GM23338 (cell line): ENCODE data around the gene SMU1. TPM values are rescaled to one million over a fixed set of nuclear protein-coding genes. Genes with fewer than 3 reads are reported as not detected.
"Not testable (repeated sequence)": the region's sequence is repeated elsewhere in the genome, so short reads cannot be mapped to it uniquely, and the experiment has no call there.

Experiments
- ATAC-seq: fragments of 200-7000 bp; cut with Tn5 transposase; 3 replicates; pipeline ENCODE4 v1.9.1; 2020
- DNase-seq: peaks from one replicate; pipeline ENCODE4 v3.0.0-alpha.2; 2015; ENCODE audit warnings: low spot score
- H2AFZ ChIP-seq: fragments of 200-600 bp; sonication (generic); 2 replicates; pipeline ENCODE4 v1.8.0; 2016; ENCODE audit warnings: antibody characterized with exemption, mild to moderate bottlenecking, moderate library complexity
- H3F3A ChIP-seq: fragments of 200-600 bp; sonication (generic); replicated peaks from 2 replicates; pipeline ENCODE4 v1.8.0; 2017; ENCODE audit warnings: antibody characterized with exemption, mixed run types, low read depth
- H3K27ac ChIP-seq: fragments of 200-600 bp; sonication (generic); 2 replicates; pipeline ENCODE4 v1.6.1; 2016; ENCODE audit warnings: low read depth
- H3K27me3 ChIP-seq: fragments of 200-600 bp; sonication (generic); 2 replicates; pipeline ENCODE4 v1.8.0; 2016; ENCODE audit warnings: mild to moderate bottlenecking, mixed run types, moderate library complexity; ENCODE audit not compliant: insufficient read depth
- H3K36me3 ChIP-seq: fragments of 200-600 bp; sonication (generic); 2 replicates; pipeline ENCODE4 v1.8.0; 2016; ENCODE audit warnings: mild to moderate bottlenecking; ENCODE audit not compliant: insufficient read depth
- H3K4me1 ChIP-seq: fragments of 200-600 bp; sonication (generic); 2 replicates; pipeline ENCODE4 v1.8.0; 2016; ENCODE audit warnings: mild to moderate bottlenecking, moderate library complexity; ENCODE audit not compliant: insufficient read depth
- H3K4me2 ChIP-seq: fragments of 200-600 bp; sonication (generic); 2 replicates; pipeline ENCODE4 v1.7.1; 2017; ENCODE audit warnings: mixed run types
- H3K4me3 ChIP-seq: fragments of 200-600 bp; sonication (generic); 2 replicates; pipeline ENCODE4 v1.6.1; 2016; ENCODE audit warnings: mixed run types
- H3K79me2 ChIP-seq: fragments of 200-600 bp; sonication (generic); replicated peaks from 2 replicates; pipeline ENCODE4 v1.8.0; 2017; ENCODE audit warnings: mild to moderate bottlenecking; ENCODE audit not compliant: insufficient read depth
- H3K9me2 ChIP-seq: fragments of 200-600 bp; sonication (generic); 2 replicates; pipeline ENCODE4 v1.8.0; 2017; ENCODE audit not compliant: insufficient read depth
- H4K20me1 ChIP-seq: fragments of 200-600 bp; sonication (generic); replicated peaks from 2 replicates; pipeline ENCODE4 v1.8.0; 2017; ENCODE audit warnings: mild to moderate bottlenecking; ENCODE audit not compliant: insufficient read depth
- H3K27ac Mint-ChIP-seq: 2 replicates; pipeline ENCODE4 v1.8.0; 2020; ENCODE audit warnings: inconsistent platforms, mild to moderate bottlenecking, moderate library complexity, mixed read lengths
- H3K27me3 Mint-ChIP-seq: 3 replicates; pipeline ENCODE4 v1.8.0; 2022; ENCODE audit warnings: low read depth, mild to moderate bottlenecking, moderate library complexity, mixed read lengths, inconsistent platforms; ENCODE audit not compliant: insufficient read depth, poor library complexity
- H3K36me3 Mint-ChIP-seq: 3 replicates; pipeline ENCODE4 v1.8.0; 2021; ENCODE audit warnings: low read depth, mild to moderate bottlenecking, inconsistent platforms, moderate library complexity, mixed read lengths
- H3K4me1 Mint-ChIP-seq: 3 replicates; pipeline ENCODE4 v1.8.0; 2020; ENCODE audit warnings: mild to moderate bottlenecking, inconsistent platforms, mixed read lengths
- H3K4me3 Mint-ChIP-seq: 3 replicates; pipeline ENCODE4 v1.8.0; 2021; ENCODE audit warnings: moderate library complexity, mild to moderate bottlenecking, inconsistent platforms, mixed read lengths
- H3K9me3 Mint-ChIP-seq: 3 replicates; pipeline ENCODE4 v1.8.0; 2020; ENCODE audit warnings: moderate library complexity, mild to moderate bottlenecking, inconsistent platforms, mixed read lengths
- CREB1 ChIP-seq: fragments of 250-450 bp; sonication (Bioruptor Pico); IDR thresholded peaks from 2 replicates; pipeline ENCODE4 v1.5.0; 2020; ENCODE audit warnings: low read depth, mild to moderate bottlenecking, moderate library complexity
- JUNB ChIP-seq: IDR thresholded peaks from one replicate; pipeline ENCODE4 v1.6.1; 2016; ENCODE audit warnings: antibody characterized with exemption; ENCODE audit not compliant: unreplicated experiment
- NANOG ChIP-seq: IDR thresholded peaks from 2 replicates; pipeline ENCODE4 v1.6.1; 2016; ENCODE audit warnings: antibody characterized with exemption, borderline replicate concordance
- POLR2AphosphoS5 ChIP-seq: IDR thresholded peaks from 2 replicates; pipeline ENCODE4 v1.6.1; 2016; ENCODE audit warnings: antibody characterized with exemption, low read depth
- STAT1 ChIP-seq: IDR thresholded peaks from one replicate; pipeline ENCODE4 v1.6.1; 2016; ENCODE audit warnings: antibody characterized with exemption; ENCODE audit not compliant: unreplicated experiment
- ZNF114 ChIP-seq: fragments of 250-450 bp; sonication (Bioruptor Pico); IDR thresholded peaks from 2 replicates; pipeline ENCODE4 v1.5.0; 2020; ENCODE audit warnings: mild to moderate bottlenecking, moderate library complexity
- ZNF331 ChIP-seq: fragments of 250-450 bp; sonication (Bioruptor Pico); IDR thresholded peaks from 2 replicates; pipeline ENCODE4 v1.5.0; 2020; ENCODE audit warnings: low read depth, mild to moderate bottlenecking, moderate library complexity
- ZNF462 ChIP-seq: fragments of 250-450 bp; sonication (Bioruptor Pico); IDR thresholded peaks from 2 replicates; pipeline ENCODE4 v1.5.0; 2020; ENCODE audit warnings: mild to moderate bottlenecking, moderate library complexity
- polyA plus RNA-seq: library from polyadenylated mRNA; unstranded; fragments of >200 nt; fragmentation: Nextera tagmentation; extraction: Ambion mirVana; gene quantifications from 2 replicates; pipeline ENCODE4 v1.2.1, GENCODE V29; 2016
- total RNA-seq: library from RNA; depleted of rRNA; stranded (reverse); fragments of >200 nt; shearing (Covaris generic); gene quantifications from 2 replicates; pipeline ENCODE4 v1.2.3, GENCODE V29; 2014
- TF ChIP-seq, protein P1 (sequence below): IDR thresholded peaks from 2 replicates; pipeline ENCODE4 v1.6.1; 2016; ENCODE audit warnings: antibody characterized with exemption
- TF ChIP-seq, protein P2 (sequence below): IDR thresholded peaks from one replicate; pipeline ENCODE4 v1.6.1; 2018; ENCODE audit warnings: antibody characterized with exemption; ENCODE audit not compliant: unreplicated experiment
- TF ChIP-seq, protein P3 (sequence below), 2 experiments: fragments of 200-600 bp in 1 of 2; sonication (generic) in 1 of 2; conservative IDR thresholded peaks; 2 replicates each; pipeline versions ENCODE4 v1.5.1 to v1.6.1; 2016 to 2017; ENCODE audit warnings: antibody characterized with exemption in 2 of 2, low read depth in 2 of 2, mild to moderate bottlenecking in 2 of 2, moderate library complexity in 1 of 2

SMU1 gene
- total and polyA plus RNA-seq, 2 experiments from 2014 or later = 14.3 to 23.8 TPM

DNA sequence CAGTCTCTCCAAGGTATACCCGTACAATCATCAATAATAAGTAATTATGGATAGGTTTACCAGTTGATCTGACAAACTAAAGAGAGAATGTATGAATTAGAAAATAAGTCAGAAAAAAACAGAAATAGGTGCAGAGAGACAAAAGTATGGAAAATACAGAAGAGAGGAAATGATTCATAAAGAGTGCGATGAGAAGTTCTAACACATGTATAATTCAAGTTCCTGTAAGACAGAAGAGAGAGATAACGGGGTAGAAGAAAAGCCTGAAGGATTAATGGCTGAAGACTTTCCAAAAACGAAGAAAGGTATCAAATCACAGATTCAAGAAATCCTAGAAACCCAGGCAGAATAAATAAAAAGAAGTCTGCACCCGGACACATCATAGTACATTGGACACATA, 16.2 kb upstream of the SMU1 start:
- no peaks in the 10 kb centered on the region for H3K9me2 ChIP-seq
- H3K4me3 ChIP-seq = no peak overlapping the region
- no peak overlapping the region for H2AFZ ChIP-seq
- Mint-ChIP-seq H3K36me3 (no peaks in the 10 kb centered on the region), H3K27me3 (peaks cover 3% of the 10 kb centered on the region), H3K9me3 (no peaks in the 10 kb centered on the region), H3K4me3 (no peak overlapping the region), H3K27ac (no peak overlapping the region), H3K4me1 (no peaks in the 10 kb centered on the region)
- ATAC-seq (no peak), DNase-seq (no peak)
- H3K27me3 ChIP-seq = no peaks in the 10 kb centered on the region
- H3K79me2 ChIP-seq = no peaks in the 10 kb centered on the region
- TF ChIP-seq, protein P1, sequence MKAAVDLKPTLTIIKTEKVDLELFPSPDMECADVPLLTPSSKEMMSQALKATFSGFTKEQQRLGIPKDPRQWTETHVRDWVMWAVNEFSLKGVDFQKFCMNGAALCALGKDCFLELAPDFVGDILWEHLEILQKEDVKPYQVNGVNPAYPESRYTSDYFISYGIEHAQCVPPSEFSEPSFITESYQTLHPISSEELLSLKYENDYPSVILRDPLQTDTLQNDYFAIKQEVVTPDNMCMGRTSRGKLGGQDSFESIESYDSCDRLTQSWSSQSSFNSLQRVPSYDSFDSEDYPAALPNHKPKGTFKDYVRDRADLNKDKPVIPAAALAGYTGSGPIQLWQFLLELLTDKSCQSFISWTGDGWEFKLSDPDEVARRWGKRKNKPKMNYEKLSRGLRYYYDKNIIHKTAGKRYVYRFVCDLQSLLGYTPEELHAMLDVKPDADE = no peak
- TF ChIP-seq POLR2AphosphoS5 (no peak), STAT1 (no peak), ZNF462 (CRISPR knock-in tag) (no peak), ZNF331 (CRISPR knock-in tag) (no peak), CREB1 (CRISPR knock-in tag) (no peak), JUNB (no peak), ZNF114 (no peak), NANOG (no peak)
- TF ChIP-seq, protein P2, sequence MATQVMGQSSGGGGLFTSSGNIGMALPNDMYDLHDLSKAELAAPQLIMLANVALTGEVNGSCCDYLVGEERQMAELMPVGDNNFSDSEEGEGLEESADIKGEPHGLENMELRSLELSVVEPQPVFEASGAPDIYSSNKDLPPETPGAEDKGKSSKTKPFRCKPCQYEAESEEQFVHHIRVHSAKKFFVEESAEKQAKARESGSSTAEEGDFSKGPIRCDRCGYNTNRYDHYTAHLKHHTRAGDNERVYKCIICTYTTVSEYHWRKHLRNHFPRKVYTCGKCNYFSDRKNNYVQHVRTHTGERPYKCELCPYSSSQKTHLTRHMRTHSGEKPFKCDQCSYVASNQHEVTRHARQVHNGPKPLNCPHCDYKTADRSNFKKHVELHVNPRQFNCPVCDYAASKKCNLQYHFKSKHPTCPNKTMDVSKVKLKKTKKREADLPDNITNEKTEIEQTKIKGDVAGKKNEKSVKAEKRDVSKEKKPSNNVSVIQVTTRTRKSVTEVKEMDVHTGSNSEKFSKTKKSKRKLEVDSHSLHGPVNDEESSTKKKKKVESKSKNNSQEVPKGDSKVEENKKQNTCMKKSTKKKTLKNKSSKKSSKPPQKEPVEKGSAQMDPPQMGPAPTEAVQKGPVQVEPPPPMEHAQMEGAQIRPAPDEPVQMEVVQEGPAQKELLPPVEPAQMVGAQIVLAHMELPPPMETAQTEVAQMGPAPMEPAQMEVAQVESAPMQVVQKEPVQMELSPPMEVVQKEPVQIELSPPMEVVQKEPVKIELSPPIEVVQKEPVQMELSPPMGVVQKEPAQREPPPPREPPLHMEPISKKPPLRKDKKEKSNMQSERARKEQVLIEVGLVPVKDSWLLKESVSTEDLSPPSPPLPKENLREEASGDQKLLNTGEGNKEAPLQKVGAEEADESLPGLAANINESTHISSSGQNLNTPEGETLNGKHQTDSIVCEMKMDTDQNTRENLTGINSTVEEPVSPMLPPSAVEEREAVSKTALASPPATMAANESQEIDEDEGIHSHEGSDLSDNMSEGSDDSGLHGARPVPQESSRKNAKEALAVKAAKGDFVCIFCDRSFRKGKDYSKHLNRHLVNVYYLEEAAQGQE = no peak
- TF ChIP-seq, protein P3, sequence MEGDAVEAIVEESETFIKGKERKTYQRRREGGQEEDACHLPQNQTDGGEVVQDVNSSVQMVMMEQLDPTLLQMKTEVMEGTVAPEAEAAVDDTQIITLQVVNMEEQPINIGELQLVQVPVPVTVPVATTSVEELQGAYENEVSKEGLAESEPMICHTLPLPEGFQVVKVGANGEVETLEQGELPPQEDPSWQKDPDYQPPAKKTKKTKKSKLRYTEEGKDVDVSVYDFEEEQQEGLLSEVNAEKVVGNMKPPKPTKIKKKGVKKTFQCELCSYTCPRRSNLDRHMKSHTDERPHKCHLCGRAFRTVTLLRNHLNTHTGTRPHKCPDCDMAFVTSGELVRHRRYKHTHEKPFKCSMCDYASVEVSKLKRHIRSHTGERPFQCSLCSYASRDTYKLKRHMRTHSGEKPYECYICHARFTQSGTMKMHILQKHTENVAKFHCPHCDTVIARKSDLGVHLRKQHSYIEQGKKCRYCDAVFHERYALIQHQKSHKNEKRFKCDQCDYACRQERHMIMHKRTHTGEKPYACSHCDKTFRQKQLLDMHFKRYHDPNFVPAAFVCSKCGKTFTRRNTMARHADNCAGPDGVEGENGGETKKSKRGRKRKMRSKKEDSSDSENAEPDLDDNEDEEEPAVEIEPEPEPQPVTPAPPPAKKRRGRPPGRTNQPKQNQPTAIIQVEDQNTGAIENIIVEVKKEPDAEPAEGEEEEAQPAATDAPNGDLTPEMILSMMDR (conservative IDR thresholded peaks at IDR 0.05; ENCODE audit: low read depth in 2 of 2) = no peak
- H3K4me2 ChIP-seq = no peak overlapping the region
- no peaks in the 10 kb centered on the region for H4K20me1 ChIP-seq
- no peaks in the 10 kb centered on the region for H3K4me1 ChIP-seq
- H3K27ac ChIP-seq = no peak overlapping the region
- H3K36me3 ChIP-seq = no peaks in the 10 kb centered on the region
- H3F3A ChIP-seq = no peaks in the 10 kb centered on the region

GRCh38 chr9:33085672-33086071, 9.2 kb upstream of the SMU1 start:
- H2AFZ ChIP-seq, H3K4me3 ChIP-seq, H3K9me2 ChIP-seq, H3K27me3 Mint-ChIP-seq, ATAC-seq, H3K4me3 Mint-ChIP-seq, H3K36me3 ChIP-seq, H3K27ac Mint-ChIP-seq, DNase-seq, H3K27me3 ChIP-seq, H3K36me3 Mint-ChIP-seq, H3K4me1 ChIP-seq, H3K79me2 ChIP-seq, H3F3A ChIP-seq, H3K4me1 Mint-ChIP-seq, H3K27ac ChIP-seq, H4K20me1 ChIP-seq, H3K4me2 ChIP-seq: not testable (repeated sequence)
- H3K9me3 Mint-ChIP-seq = peaks cover 16% of the 10 kb centered on the region
